GM12873 (cell line): ENCODE results near the gene SGCD.

Experiments
- TF ChIP-seq, protein P1 (sequence below): IDR thresholded peaks from 2 replicates; pipeline ENCODE4 v1.5.1; 2012; ENCODE audit warnings: low read depth, mild to moderate bottlenecking, moderate library complexity, low read length, control low read depth; ENCODE audit not compliant: insufficient read depth; ENCODE audit errors: missing control alignments

The SGCD gene

GRCh38 chr5:156434471-156434870 lies 107.5 kb downstream of the SGCD start:
- TF ChIP-seq, protein P1, sequence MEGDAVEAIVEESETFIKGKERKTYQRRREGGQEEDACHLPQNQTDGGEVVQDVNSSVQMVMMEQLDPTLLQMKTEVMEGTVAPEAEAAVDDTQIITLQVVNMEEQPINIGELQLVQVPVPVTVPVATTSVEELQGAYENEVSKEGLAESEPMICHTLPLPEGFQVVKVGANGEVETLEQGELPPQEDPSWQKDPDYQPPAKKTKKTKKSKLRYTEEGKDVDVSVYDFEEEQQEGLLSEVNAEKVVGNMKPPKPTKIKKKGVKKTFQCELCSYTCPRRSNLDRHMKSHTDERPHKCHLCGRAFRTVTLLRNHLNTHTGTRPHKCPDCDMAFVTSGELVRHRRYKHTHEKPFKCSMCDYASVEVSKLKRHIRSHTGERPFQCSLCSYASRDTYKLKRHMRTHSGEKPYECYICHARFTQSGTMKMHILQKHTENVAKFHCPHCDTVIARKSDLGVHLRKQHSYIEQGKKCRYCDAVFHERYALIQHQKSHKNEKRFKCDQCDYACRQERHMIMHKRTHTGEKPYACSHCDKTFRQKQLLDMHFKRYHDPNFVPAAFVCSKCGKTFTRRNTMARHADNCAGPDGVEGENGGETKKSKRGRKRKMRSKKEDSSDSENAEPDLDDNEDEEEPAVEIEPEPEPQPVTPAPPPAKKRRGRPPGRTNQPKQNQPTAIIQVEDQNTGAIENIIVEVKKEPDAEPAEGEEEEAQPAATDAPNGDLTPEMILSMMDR = no peak

GRCh38 chr5:156435101-156435500 lies 108.1 kb downstream of the SGCD start:
- TF ChIP-seq, protein P1 = no peak

DNA sequence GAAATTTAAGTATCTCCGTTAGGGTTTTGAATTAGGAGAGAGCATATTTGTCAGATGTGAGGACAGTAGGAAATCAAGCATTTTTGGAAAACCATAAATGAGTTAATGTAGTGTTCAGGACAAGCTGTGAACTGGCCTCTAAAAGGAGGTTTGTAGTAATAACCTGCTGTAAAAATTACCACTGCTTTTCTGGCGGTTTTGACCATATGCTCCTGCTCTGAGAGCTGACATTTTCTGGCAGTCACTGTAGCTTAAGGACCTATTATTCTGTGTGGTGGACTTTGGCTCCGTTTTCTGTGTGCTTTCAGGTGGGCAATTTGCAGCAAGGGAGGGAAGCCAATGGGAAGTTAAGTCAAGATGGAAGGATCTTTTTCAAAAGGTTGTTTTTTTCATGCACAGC lies 111.1 kb downstream of the SGCD start:
- TF ChIP-seq, protein P1 = no peak

DNA sequence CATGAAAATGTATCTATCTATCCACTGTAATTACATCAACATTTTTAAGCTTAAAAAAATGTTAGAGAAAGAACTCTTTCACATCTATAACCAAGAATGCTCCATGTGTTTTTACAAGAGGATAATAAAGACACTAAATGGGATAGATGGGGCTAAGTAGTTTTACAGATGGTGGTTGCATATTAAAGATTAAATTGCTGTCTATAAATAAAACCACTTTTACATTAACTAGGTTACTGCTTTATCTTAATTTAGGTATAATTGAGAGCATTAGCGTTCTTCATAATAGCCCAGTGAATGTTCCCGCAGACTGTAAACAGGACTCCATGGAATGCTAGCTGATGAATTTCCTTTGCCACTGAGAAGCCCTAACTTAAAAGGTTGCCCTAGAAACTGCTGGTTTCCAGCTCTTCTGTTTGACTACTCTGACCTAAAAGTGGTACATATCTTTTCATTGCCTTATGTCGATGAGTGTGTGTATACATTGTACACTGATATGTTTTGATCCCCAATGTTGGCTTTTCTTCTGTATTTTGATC lies 117.9 kb downstream of the SGCD start:
- TF ChIP-seq, protein P1 = no peak

DNA sequence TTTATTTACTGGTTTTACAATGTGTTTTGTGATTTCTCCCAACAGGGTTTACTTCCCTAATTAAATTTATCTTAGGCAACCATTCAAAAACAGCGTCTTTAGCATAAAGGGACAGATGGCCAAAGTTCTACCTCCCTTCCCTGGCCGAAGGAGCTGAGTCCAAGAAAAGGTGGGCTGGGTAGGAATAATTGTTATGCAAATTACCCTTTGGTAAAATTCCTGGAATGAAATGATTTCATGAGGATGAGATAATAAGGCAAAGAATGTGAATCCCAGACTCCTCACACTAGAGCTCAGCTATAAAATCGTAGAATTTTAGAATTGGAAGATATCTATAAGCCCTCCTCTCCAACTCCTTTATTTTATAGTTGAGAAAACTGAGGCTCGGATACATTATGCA lies 119.6 kb downstream of the SGCD start:
- TF ChIP-seq, protein P1 = no peak

DNA sequence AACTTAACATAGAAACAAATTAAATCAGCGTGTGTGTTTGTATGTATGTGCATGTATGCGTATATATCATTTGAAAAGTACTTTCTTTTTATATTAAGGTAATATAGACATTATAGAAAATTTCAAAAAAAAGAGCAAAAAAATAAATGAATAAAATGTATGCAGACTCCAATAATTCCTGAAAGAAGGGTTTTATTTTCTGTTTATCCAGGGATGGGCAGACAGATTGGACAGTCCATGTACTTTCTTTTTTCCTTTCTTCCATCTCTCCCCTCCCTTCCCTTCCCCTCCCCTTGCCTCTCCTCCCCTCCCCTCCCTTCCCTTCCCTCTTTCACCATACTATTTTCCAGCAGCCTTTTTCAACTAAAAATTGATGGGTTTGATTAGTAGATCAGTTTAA lies 123.8 kb downstream of the SGCD start:
- TF ChIP-seq, protein P1 = no peak

DNA sequence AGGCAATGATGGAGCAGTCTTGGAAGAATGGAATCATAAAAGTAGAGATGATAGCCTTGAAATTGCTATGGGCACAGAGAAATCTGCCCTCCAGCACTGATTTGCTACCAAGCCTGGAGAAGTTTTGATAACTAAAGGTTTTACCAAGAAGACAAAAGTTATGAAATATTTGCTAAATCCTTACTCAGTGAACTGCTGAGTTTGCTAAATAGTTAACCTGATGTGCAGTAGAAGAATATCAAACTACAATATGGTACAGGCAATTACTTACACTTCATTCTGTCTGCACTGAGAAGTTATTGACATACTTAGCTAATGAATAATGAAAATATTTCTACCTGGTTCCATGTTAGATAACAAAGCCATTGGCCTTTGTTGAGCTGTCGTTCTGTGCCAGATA lies 124.5 kb downstream of the SGCD start:
- TF ChIP-seq, protein P1 = no peak
